A673 (cell line): ENCODE data around the gene POPDC2. TPM values are rescaled to one million over a fixed set of nuclear protein-coding genes. Genes with fewer than 3 reads are reported as not detected.

Experiments used
- BruUV-seq: library from RNA; stranded (reverse); fragments of 400-500 nt; replicated peaks from 2 replicates; lab custom pipeline; 2021; lab: Mats Ljungman, UMichigan
- CTCF ChIA-PET: fragments of 300-600 bp; sonication (Branson Sonifier 250); formaldehyde crosslinking; loops from one replicate; lab custom pipeline; 2022; ENCODE audit warnings: antibody characterized with exemption; lab: Charles Lee
- POLR2A ChIA-PET: fragments of 300-600 bp; sonication (Branson Sonifier 250); formaldehyde crosslinking; loops from one replicate; lab custom pipeline; 2022; ENCODE audit warnings: antibody characterized with exemption; ENCODE audit not compliant: low non-redundant PET; lab: Charles Lee
- DNase-seq: peaks from one replicate; pipeline ENCODE4 v3.0.0-alpha.2; 2015; ENCODE audit warnings: low spot score
- H3K27ac ChIP-seq: fragments of 200-600 bp; sonication (generic); 2 replicates; pipeline ENCODE4 v1.5.1; 2016; ENCODE audit warnings: mixed run types, low read depth, mild to moderate bottlenecking, mixed read lengths, antibody characterized with exemption, low read length; ENCODE audit not compliant: poor library complexity, severe bottlenecking
- H3K27me3 ChIP-seq: fragments of 200-600 bp; sonication (generic); replicated peaks from 2 replicates; pipeline ENCODE4 v1.6.1; 2017; ENCODE audit warnings: mixed run types, low read depth, mild to moderate bottlenecking, mixed read lengths, antibody characterized with exemption, low read length; ENCODE audit not compliant: insufficient read depth, poor library complexity
- H3K36me3 ChIP-seq: fragments of 200-600 bp; sonication (generic); 2 replicates; pipeline ENCODE4 v1.6.1; 2016; ENCODE audit warnings: mixed run types, mild to moderate bottlenecking, mixed read lengths, antibody characterized with exemption, low read length; ENCODE audit not compliant: insufficient read depth, poor library complexity, severe bottlenecking
- H3K4me1 ChIP-seq: fragments of 200-600 bp; sonication (generic); 2 replicates; pipeline ENCODE4 v1.6.1; 2017; ENCODE audit warnings: mixed run types, mild to moderate bottlenecking, mixed read lengths, antibody characterized with exemption, low read length; ENCODE audit not compliant: insufficient read depth, poor library complexity, severe bottlenecking
- H3K4me3 ChIP-seq: fragments of 200-600 bp; sonication (generic); 2 replicates; pipeline ENCODE4 v1.5.1; 2016; ENCODE audit warnings: low read depth, mixed run types, mild to moderate bottlenecking, mixed read lengths, low read length; ENCODE audit not compliant: poor library complexity, severe bottlenecking
- H3K9me3 ChIP-seq: fragments of 200-600 bp; sonication (generic); 2 replicates; pipeline ENCODE4 v1.6.1; 2016; ENCODE audit warnings: mixed run types, low read depth, mild to moderate bottlenecking, mixed read lengths, antibody characterized with exemption, low read length; ENCODE audit not compliant: poor library complexity, severe bottlenecking
- EZH2 ChIP-seq: fragments of 200-600 bp; sonication (generic); IDR thresholded peaks from 2 replicates; pipeline ENCODE4 v1.6.1; 2017; ENCODE audit warnings: borderline replicate concordance, low read depth, mild to moderate bottlenecking, mixed read lengths, antibody characterized with exemption, low read length; ENCODE audit not compliant: poor library complexity, severe bottlenecking
- intact Hi-C: fragments of 100-400 bp; cut with micrococcal nuclease; formaldehyde crosslinking; loops from one replicate; pipeline ENCODE4 v1.10.0; 2022; ENCODE audit not compliant: unreplicated experiment
- total RNA-seq: library from RNA; stranded (reverse); gene quantifications from 2 replicates; pipeline ENCODE4 v1.2.3, GENCODE V29; 2021
- TF ChIP-seq, protein P1 (sequence below): fragments of 300-800, 200-600 bp; sonication (generic); conservative IDR thresholded peaks from 2 replicates; pipeline ENCODE4 v1.5.1; 2017; ENCODE audit warnings: low read depth, mild to moderate bottlenecking, antibody characterized with exemption, low read length, moderate library complexity, mixed read lengths

POPDC2 gene
- total RNA-seq, 1 experiment from 2014 or later = 0.99 TPM

DNA sequence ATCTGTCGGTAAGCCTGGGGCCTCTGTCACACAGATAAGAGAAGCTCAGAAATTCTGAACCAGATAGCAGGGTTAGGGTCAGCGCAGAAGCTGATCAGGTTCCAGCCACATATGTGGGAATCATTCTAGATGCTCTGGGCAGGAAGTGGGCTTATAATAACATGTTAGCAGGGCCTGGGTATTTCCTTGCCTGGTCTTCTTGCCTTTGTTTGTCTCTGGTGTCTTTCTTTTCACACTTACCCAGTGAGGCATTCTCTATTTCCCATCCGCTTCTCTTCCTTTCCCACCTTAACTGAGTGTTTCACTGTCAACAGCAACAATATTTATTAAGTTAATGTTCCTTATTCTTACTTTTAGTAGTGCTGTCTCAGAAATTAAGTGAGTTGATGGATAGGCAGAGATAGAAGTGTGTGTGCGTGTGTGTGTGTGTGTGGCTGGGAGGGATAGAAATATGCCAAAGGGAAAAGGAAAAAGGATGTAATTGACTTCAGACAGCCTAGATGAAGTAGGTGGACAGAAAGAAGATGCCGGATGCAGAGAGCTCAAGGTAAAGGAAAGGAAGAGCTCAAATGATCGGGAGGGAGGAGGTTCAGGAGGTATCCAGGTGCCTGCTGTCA lies 60.7 kb downstream of the POPDC2 start:
- TF ChIP-seq, protein P1, sequence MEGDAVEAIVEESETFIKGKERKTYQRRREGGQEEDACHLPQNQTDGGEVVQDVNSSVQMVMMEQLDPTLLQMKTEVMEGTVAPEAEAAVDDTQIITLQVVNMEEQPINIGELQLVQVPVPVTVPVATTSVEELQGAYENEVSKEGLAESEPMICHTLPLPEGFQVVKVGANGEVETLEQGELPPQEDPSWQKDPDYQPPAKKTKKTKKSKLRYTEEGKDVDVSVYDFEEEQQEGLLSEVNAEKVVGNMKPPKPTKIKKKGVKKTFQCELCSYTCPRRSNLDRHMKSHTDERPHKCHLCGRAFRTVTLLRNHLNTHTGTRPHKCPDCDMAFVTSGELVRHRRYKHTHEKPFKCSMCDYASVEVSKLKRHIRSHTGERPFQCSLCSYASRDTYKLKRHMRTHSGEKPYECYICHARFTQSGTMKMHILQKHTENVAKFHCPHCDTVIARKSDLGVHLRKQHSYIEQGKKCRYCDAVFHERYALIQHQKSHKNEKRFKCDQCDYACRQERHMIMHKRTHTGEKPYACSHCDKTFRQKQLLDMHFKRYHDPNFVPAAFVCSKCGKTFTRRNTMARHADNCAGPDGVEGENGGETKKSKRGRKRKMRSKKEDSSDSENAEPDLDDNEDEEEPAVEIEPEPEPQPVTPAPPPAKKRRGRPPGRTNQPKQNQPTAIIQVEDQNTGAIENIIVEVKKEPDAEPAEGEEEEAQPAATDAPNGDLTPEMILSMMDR = no peak
- TF ChIP-seq EZH2 = no peak
- POLR2A ChIA-PET = no interaction called here
- intact Hi-C loops = loop anchor here (2.0 kb wide), 1 partner anchor 77 kb away; the partner anchor contains the start of gene COX17

DNA sequence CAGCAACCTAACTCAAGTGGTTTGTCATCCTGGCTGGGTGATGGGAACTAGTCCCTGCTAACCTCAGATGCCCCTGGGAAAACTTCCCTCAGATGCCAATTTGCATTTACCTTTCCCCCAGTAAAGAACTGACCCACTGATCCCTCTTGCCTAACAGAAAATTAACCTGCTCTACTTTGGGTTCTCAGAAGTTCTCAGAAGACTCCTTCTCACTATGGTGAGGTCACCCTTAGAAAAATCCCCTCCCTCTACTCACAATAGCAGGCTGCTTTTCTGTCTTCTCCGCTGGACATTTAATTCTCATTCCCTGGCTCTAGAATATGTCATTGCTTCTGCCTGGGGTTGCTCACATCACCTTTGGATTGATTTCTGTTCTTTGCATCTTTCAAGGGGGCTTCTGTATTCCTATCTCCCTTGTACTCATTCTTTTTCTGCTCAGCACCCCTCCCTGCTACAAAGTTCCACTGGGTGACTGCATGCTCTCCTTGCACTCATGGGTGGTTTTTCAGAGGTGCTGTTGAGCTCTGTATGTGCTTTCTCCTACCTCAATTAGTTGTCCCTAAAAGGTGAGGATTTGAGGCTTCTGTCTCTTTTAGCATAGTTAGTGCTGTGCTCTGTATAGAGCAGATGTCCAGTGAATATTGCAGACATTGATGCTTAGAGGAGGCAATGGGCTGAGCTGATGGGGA lies 61.8 kb downstream of the POPDC2 start:
- Histone ChIP-seq H3K9me3 (no peaks in the 10 kb centered on the region), H3K36me3 (no peaks in the 10 kb centered on the region), H3K27ac (no peak overlapping the region), H3K4me3 (no peak overlapping the region), H3K27me3 (no peaks in the 10 kb centered on the region), H3K4me1 (no peaks in the 10 kb centered on the region)
- intact Hi-C loops = no loop called here
- no TSS peak for BruUV-seq
- no peak for TF ChIP-seq EZH2
- TF ChIP-seq, protein P1 = no peak
- ChIA-PET POLR2A (no interaction called here), CTCF (no interaction called here)
- no peak for DNase-seq

More for the DNA sequence above, 60.7 kb downstream of the POPDC2 start:
- Histone ChIP-seq H3K4me3 (no peak overlapping the region), H3K4me1 (no peaks in the 10 kb centered on the region), H3K36me3 (no peaks in the 10 kb centered on the region), H3K9me3 (no peaks in the 10 kb centered on the region), H3K27me3 (no peaks in the 10 kb centered on the region), H3K27ac (no peak overlapping the region)
- CTCF ChIA-PET = no interaction called here
- BruUV-seq = no TSS peak
- DNase-seq = no peak

DNA sequence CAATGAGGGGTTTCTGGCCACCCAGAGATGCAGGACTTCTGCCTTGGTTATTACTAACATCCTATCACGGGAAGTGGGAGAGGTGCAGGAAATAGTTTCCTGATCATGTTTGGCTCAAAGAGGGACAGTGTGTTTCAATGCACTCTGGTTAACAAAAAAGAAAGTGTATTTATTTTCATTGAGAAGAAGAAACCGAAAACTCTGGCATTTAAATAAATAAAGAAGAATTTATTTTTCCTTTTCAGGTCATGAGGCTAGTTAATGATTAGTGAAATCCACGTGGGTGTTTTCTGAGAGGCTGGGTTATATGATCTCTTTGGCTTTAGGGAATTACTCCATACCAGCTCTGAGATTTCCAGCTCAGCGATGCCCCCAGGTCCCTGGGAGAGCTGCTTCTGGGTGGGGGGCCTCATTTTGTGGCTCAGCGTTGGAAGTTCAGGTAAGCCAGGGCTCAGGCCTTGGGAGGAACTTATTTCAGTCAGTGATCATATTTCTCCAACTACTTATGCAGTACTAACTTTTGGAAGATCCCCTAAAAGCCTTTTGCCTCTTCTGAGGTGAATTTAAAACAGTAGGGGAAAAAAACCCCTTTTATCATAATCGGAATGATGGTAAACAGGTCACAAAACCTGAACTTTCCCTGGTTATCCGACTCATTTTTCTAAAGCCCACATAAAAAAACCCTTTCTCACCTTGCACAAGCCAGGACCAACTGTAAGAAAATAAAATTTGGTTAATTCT lies 62.7 kb downstream of the POPDC2 start, which contains the start of gene PLA1A:
PLA1A (plus strand) TSS at position 338 of the 741 bp plus-strand sequence; CDS start at position 367, 29 bp downstream.
- POLR2A ChIA-PET = no interaction called here
- no peaks in the 10 kb centered on the region for H3K36me3 ChIP-seq
- no peaks in the 10 kb centered on the region for H3K4me1 ChIP-seq
- no peak for DNase-seq
- no peak for TF ChIP-seq EZH2
- TF ChIP-seq, protein P1 = no peak
- CTCF ChIA-PET = no interaction called here
- H3K4me3 ChIP-seq = no peak within 1 kb of the TSS
- intact Hi-C loops = no loop called here
- no peak within 1 kb of the TSS for H3K27ac ChIP-seq
- BruUV-seq = no TSS peak
- no peaks in the 10 kb centered on the region for H3K9me3 ChIP-seq
- no peaks in the 10 kb centered on the region for H3K27me3 ChIP-seq
